ENCODE data around the gene RASA3.

Gene RASA3

DNA sequence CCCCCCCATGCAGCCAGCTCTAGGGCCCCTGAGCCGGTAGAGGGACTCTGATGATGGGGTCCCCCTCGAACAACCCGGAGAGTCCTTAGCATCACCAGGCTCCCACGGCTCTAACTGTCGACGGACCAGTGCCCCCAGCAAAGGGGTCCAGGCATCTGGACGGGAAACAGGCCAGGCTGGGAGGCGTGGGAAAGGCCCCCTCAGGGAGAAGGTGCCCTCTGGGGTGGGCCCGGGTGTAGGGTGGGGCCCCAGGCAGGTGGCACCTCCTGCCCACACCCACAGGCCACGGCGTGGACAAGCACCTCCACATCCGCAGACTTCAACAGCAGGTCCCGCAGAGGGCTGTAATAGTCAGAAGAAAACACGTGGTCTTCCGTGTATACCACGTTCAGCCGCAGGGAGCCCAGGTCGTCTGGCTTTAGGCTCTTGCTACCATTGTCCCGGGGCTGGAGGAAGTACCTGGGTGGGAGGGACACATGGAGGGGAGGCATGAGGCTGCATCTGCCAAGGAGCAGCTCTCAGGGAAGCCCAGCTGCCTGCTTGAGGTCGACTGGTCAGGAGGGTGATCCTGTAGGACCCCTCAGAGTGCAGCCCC is 113.9 kb downstream of the RASA3 start:
- Histone ChIP-seq H3K27me3 (ENCODE audit: control insufficient read depth, insufficient read depth, low read length) (no peaks in the 10 kb centered on the region), H3K4me3 (ENCODE audit: low read length) (no peak overlapping the region), H3K4me2 (ENCODE audit: low read length) (no peak overlapping the region), H3K36me3 (ENCODE audit: insufficient read depth, low read length) (peaks cover 83% of the 10 kb centered on the region), H3K4me1 (ENCODE audit: control insufficient read depth, insufficient read depth, low read length) (no peaks in the 10 kb centered on the region), H3K9ac (ENCODE audit: low read depth, low read length) (no peak overlapping the region), H3K9me3 (replicated peaks; ENCODE audit: low read length) (no peaks in the 10 kb centered on the region)

DNA sequence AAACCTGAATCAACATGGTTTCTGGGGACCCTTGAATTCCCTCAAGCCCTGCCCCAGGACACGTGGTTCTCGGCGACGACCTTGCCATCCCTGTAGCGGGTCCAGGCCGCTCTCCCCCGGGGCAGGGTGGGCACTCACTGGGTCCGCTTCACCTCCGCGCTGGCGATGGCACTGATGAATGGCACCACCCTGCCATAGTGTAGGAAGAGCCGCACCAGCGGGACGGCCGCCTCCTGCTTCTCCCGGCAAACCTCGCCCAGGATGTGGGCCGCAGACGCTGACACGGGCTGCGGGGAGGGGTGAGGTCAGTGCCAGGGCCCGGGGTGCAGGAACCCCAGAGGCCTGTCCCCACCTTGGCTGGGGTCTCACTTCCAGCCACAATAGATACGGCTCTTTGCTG is 114.5 kb downstream of the RASA3 start:
- Histone ChIP-seq H3K9me3 (replicated peaks; ENCODE audit: low read length) (no peaks in the 10 kb centered on the region), H3K4me1 (ENCODE audit: control insufficient read depth, insufficient read depth, low read length) (no peaks in the 10 kb centered on the region), H3K27me3 (ENCODE audit: control insufficient read depth, insufficient read depth, low read length) (no peaks in the 10 kb centered on the region), H3K4me3 (ENCODE audit: low read length) (no peak overlapping the region), H3K9ac (ENCODE audit: low read depth, low read length) (no peak overlapping the region), H3K36me3 (ENCODE audit: insufficient read depth, low read length) (peaks cover 80% of the 10 kb centered on the region), H3K4me2 (ENCODE audit: low read length) (no peak overlapping the region)

GRCh38 chr13:114017028-114017630 is 115.3 kb downstream of the RASA3 start:
- Histone ChIP-seq H3K36me3 (ENCODE audit: insufficient read depth, low read length) (peaks cover 73% of the 10 kb centered on the region), H3K4me1 (ENCODE audit: control insufficient read depth, insufficient read depth, low read length) (no peaks in the 10 kb centered on the region), H3K27me3 (ENCODE audit: control insufficient read depth, insufficient read depth, low read length) (no peaks in the 10 kb centered on the region), H3K4me3 (ENCODE audit: low read length) (no peak overlapping the region), H3K9ac (ENCODE audit: low read depth, low read length) (no peak overlapping the region), H3K9me3 (replicated peaks; ENCODE audit: low read length) (no peaks in the 10 kb centered on the region), H3K4me2 (ENCODE audit: low read length) (no peak overlapping the region)

DNA sequence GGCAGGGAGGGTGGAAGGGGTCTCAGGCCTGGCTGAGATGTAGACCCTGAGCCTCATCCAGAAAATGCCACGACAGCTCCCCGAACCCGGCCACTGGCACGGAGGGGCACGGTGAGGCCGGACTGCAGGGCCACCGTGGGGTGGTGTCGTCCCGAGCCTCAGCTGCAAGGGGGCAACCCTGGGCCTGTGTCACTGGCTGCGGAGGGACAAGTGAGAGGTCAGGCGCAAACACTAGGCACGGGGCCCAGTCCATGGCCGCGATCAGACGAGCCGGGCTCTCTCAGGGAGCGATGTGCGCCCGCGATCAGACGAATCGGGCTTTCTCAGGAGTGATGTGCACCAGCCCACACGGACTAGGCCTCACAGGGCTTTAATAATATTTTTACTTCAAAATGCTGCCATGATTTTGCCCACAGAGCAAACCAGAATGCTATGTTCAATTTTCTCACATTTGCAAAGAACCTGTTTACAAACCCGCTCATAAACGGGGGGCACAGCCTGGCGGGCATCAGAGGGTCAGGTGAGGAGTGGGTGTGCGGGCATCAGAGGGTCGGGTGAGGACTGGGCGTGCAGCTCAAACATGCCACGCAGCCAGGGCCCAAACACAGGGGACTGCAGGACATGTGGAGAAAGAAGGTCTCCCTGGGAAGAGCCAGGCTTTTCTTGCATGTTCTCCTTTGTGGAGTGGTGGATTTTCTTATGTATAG is 115.9 kb downstream of the RASA3 start:
- Histone ChIP-seq H3K9ac (ENCODE audit: low read depth, low read length) (no peak overlapping the region), H3K4me3 (ENCODE audit: low read length) (no peak overlapping the region), H3K9me3 (replicated peaks; ENCODE audit: low read length) (no peaks in the 10 kb centered on the region), H3K4me1 (ENCODE audit: control insufficient read depth, insufficient read depth, low read length) (no peaks in the 10 kb centered on the region), H3K4me2 (ENCODE audit: low read length) (no peak overlapping the region), H3K27me3 (ENCODE audit: control insufficient read depth, insufficient read depth, low read length) (no peaks in the 10 kb centered on the region), H3K36me3 (ENCODE audit: insufficient read depth, low read length) (peaks cover 72% of the 10 kb centered on the region)

DNA sequence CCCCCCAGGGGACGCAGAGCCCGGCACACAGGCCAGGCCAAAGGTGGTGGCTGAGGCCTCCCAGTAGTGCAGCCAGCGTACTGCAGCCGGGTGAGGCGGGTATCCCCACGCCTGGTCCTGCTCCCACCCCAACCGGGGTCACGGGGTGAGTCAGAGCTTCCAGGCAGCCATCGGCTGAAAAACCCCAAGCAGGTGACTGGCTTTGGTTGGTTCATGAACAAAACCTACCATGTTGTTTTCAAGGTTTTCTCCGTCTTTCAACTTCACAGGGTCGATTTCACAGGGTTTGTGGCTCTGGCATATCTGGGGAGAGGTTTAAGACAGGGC is 116.5 kb downstream of the RASA3 start:
- Histone ChIP-seq H3K9ac (ENCODE audit: low read depth, low read length) (no peak overlapping the region), H3K4me1 (ENCODE audit: control insufficient read depth, insufficient read depth, low read length) (no peaks in the 10 kb centered on the region), H3K27me3 (ENCODE audit: control insufficient read depth, insufficient read depth, low read length) (no peaks in the 10 kb centered on the region), H3K4me3 (ENCODE audit: low read length) (no peak overlapping the region), H3K4me2 (ENCODE audit: low read length) (no peak overlapping the region), H3K9me3 (replicated peaks; ENCODE audit: low read length) (no peaks in the 10 kb centered on the region), H3K36me3 (ENCODE audit: insufficient read depth, low read length) (peaks cover 69% of the 10 kb centered on the region)

DNA sequence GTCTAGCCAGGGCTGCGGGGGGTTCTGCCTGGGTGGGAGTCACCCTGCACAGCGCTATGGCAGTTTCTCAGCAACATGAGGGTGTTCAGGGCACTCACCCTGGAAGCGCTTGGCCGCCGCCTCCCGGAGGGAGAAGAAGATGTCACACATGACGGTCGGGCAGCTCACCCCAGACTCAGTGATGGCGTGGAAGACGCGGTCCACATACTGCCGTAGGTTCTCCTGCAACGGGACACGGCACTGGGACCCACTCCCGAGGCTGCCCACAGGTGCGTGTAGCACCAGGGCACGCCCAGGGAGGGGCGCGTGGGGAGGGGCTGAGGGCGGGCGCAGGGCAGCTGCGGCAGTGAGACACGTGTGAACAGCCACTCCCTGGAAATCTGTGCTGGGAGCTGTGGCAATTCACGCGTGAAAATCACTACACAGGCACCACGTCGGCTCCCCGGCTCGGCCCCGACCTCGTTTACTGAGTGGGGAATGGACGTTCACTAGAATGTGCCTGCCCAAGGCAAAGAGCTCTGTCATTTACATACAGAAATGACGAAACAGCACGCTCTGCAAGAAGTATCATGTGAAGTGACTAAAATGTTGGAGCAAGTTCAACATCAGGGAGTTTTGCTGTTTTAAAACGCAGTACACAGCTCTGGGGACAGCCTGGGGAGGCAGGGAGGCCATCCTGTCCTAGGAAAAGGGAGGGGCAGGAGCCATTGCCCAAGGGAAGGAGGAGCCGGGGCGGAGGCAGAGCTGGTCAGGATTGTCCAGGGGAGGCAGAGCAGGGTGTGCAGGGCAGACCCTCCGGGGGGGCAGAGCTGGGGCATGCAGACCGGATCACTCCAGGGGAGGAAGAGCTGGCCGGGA is 117.1 kb downstream of the RASA3 start:
- Histone ChIP-seq H3K36me3 (ENCODE audit: insufficient read depth, low read length) (peaks cover 66% of the 10 kb centered on the region), H3K4me3 (ENCODE audit: low read length) (no peak overlapping the region)

GRCh38 chr13:114013952-114014629 is 118.3 kb downstream of the RASA3 start:
- H3K36me3 ChIP-seq (ENCODE audit: insufficient read depth, low read length) = peaks cover 73% of the 10 kb centered on the region

More for the DNA sequence above, 117.1 kb downstream of the RASA3 start:
- Histone ChIP-seq H3K27me3 (ENCODE audit: control insufficient read depth, insufficient read depth, low read length) (no peaks in the 10 kb centered on the region), H3K4me1 (ENCODE audit: control insufficient read depth, insufficient read depth, low read length) (no peaks in the 10 kb centered on the region), H3K9ac (ENCODE audit: low read depth, low read length) (no peak overlapping the region), H3K4me2 (ENCODE audit: low read length) (no peak overlapping the region), H3K9me3 (replicated peaks; ENCODE audit: low read length) (no peaks in the 10 kb centered on the region)

DNA sequence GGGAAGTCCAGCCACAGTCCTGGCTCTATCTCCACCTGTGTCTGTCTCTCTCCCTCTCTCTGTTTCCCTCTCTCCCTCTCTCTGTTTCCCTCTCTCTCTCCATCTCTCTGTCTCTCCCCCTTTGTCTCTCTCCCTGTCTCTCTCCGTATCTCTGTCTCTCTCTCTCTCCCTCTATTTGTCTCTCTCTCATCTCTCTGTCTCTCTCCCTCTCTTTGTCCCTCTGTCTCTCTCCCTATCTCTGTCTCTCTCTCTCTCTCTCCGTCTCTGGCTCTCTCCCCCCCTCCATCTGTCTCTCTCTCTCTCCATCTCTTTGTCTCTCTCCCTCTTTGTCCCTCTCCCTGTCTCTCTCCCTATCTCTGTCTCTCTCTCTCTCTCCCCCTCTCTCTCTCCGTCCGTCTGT is 119.1 kb downstream of the RASA3 start:
- H3K4me2 ChIP-seq (ENCODE audit: low read length) = no peak overlapping the region
- H3K4me1 ChIP-seq (ENCODE audit: control insufficient read depth, insufficient read depth, low read length) = no peaks in the 10 kb centered on the region
- H3K9ac ChIP-seq (ENCODE audit: low read depth, low read length) = no peak overlapping the region
- H3K9me3 ChIP-seq (replicated peaks; ENCODE audit: low read length) = no peaks in the 10 kb centered on the region
- H3K27me3 ChIP-seq (ENCODE audit: control insufficient read depth, insufficient read depth, low read length) = no peaks in the 10 kb centered on the region
- H3K36me3 ChIP-seq (ENCODE audit: insufficient read depth, low read length) = peaks cover 68% of the 10 kb centered on the region
- H3K4me3 ChIP-seq (ENCODE audit: low read length) = no peak overlapping the region

More at GRCh38 chr13:114013952-114014629, 118.3 kb downstream of the RASA3 start:
- Histone ChIP-seq H3K4me1 (ENCODE audit: control insufficient read depth, insufficient read depth, low read length) (no peaks in the 10 kb centered on the region), H3K4me3 (ENCODE audit: low read length) (no peak overlapping the region), H3K4me2 (ENCODE audit: low read length) (no peak overlapping the region), H3K9ac (ENCODE audit: low read depth, low read length) (no peak overlapping the region), H3K9me3 (replicated peaks; ENCODE audit: low read length) (no peaks in the 10 kb centered on the region), H3K27me3 (ENCODE audit: control insufficient read depth, insufficient read depth, low read length) (no peaks in the 10 kb centered on the region)

GRCh38 chr13:114012921-114013320 is 119.5 kb downstream of the RASA3 start:
- H3K4me1 ChIP-seq (ENCODE audit: control insufficient read depth, insufficient read depth, low read length) = no peaks in the 10 kb centered on the region
- no peaks in the 10 kb centered on the region for H3K27me3 ChIP-seq (ENCODE audit: control insufficient read depth, insufficient read depth, low read length)
- H3K9me3 ChIP-seq (replicated peaks; ENCODE audit: low read length) = no peaks in the 10 kb centered on the region
- H3K4me2 ChIP-seq (ENCODE audit: low read length) = no peak overlapping the region
- H3K36me3 ChIP-seq (ENCODE audit: insufficient read depth, low read length) = peaks cover 64% of the 10 kb centered on the region
- no peak overlapping the region for H3K9ac ChIP-seq (ENCODE audit: low read depth, low read length)
- H3K4me3 ChIP-seq (ENCODE audit: low read length) = no peak overlapping the region

GRCh38 chr13:114012141-114012540 is 120.3 kb downstream of the RASA3 start:
- no peak overlapping the region for H3K4me2 ChIP-seq (ENCODE audit: low read length)
- no peak overlapping the region for H3K9ac ChIP-seq (ENCODE audit: low read depth, low read length)
- H3K36me3 ChIP-seq (ENCODE audit: insufficient read depth, low read length) = peaks cover 61% of the 10 kb centered on the region
- H3K9me3 ChIP-seq (replicated peaks; ENCODE audit: low read length) = no peaks in the 10 kb centered on the region
- H3K4me1 ChIP-seq (ENCODE audit: control insufficient read depth, insufficient read depth, low read length) = no peaks in the 10 kb centered on the region
- no peaks in the 10 kb centered on the region for H3K27me3 ChIP-seq (ENCODE audit: control insufficient read depth, insufficient read depth, low read length)
- no peak overlapping the region for H3K4me3 ChIP-seq (ENCODE audit: low read length)

DNA sequence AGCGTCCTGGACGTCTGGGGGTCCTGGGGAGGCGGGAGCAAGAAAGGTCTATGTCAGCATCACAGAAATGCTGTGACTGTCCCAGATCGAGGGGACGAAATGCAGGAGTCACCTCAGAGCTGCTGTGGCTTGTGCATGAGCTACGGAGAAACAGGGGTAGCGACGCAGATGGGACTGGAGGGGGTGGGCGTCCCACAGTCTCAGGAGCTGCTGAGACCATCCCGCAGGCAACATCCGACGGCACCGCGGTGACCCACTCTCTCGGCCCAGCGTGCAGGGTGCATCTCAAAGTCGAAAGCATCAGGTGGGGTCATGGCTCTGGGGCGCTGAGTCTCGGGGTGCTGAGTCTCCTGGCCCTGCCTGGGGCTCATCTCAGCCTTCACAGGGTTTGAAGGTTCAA is 121.2 kb downstream of the RASA3 start:
- Histone ChIP-seq H3K4me3 (ENCODE audit: low read length) (no peak overlapping the region), H3K9me3 (replicated peaks; ENCODE audit: low read length) (no peaks in the 10 kb centered on the region), H3K36me3 (ENCODE audit: insufficient read depth, low read length) (peaks cover 52% of the 10 kb centered on the region), H3K4me1 (ENCODE audit: control insufficient read depth, insufficient read depth, low read length) (no peaks in the 10 kb centered on the region), H3K4me2 (ENCODE audit: low read length) (no peak overlapping the region), H3K9ac (ENCODE audit: low read depth, low read length) (no peak overlapping the region), H3K27me3 (ENCODE audit: control insufficient read depth, insufficient read depth, low read length) (no peaks in the 10 kb centered on the region)

Data from skeletal muscle satellite cell (primary cell).